Pulmonary artery endothelial cell (primary cell): Measurements from ENCODE around the gene ASH1L. TPM values are rescaled to one million over a fixed set of nuclear protein-coding genes. Genes with fewer than 3 reads are reported as not detected.

Experiments
- total RNA-seq: library from RNA; depleted of rRNA; stranded (reverse); fragments of >200 nt; gene quantifications from 2 replicates; pipeline ENCODE4 v1.2.3, GENCODE V29; 2014

The ASH1L gene
- total RNA-seq, 1 donor from 2014 or later, result 14.4 TPM

Other genes with a start within 250 kb of the ASH1L start
- gene RUSC1, start 241.9 kb downstream of the ASH1L start, total RNA-seq, result 10.8 and 21.2 TPM in 2 replicates
- gene MSTO1, start 47.4 kb upstream of the ASH1L start, total RNA-seq, result 22.4 and 32.8 TPM in 2 replicates
- 25.3 and 31.5 TPM in 2 replicates for gene YY1AP1, start 126.0 kb upstream of the ASH1L start, total RNA-seq
- gene DAP3, start 126.3 kb upstream of the ASH1L start, total RNA-seq, result 56.5 and 58.7 TPM in 2 replicates